ENCODE results near the gene DCC. TPM values are rescaled to one million over a fixed set of nuclear protein-coding genes. Genes with fewer than 3 reads are reported as not detected.

The DCC gene
- polyA plus RNA-seq, 1 of the 3 experiments (the other 2 are of a cell fraction), result 0.20 TPM

DNA sequence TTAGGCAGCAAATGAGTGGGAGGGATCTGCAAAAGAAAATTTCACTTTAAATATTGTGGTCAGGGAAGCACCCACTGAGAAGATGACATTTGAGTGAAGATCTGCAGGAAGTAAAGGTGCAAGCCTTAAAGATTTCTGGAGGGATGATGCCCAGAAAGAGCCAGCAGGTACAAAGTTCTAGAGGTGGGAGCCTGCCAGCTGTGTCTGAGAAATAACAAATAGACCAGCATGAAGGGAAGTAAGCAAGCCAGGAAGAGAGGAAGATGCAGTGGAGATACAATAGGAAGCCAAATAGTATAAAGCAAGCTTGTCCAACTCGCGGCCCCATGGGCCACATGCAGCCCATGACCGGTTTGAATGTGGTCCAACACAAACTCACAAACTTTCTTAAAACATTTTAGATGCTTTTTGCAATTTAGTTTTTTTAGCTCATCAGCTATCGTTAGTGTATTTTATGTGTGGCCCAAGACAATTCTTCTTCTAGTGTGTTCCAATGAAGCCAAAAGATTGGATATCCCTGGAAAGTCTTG, 489.9 kb downstream of the DCC start:
- H3K9me3 ChIP-seq, result no peaks in the 10 kb centered on the region
- H3K9ac ChIP-seq, result no peak overlapping the region
- H3F3A ChIP-seq (replicated peaks; ENCODE audit: insufficient read depth), result no peaks in the 10 kb centered on the region
- no peaks in the 10 kb centered on the region for H3K36me3 ChIP-seq (replicated peaks in 1 of 2; ENCODE audit: control insufficient read depth in 1 of 2, insufficient read depth in 2 of 2, low read length in 1 of 2)
- H3K27me3 ChIP-seq (ENCODE audit: insufficient read depth), result no peaks in the 10 kb centered on the region
- TF ChIP-seq SMC3 (IDR thresholded peaks at IDR 0.05; ENCODE audit: low read depth, low read length) (no peak), TAF1 (IDR thresholded peaks at IDR 0.05; ENCODE audit: borderline replicate concordance, low read depth, low read length) (no peak), JUND (IDR thresholded peaks at IDR 0.05) (no peak), MXI1 (IDR thresholded peaks at IDR 0.05; ENCODE audit: low read depth, low read length) (no peak), GATA2 (CRISPR knock-in tag; IDR thresholded peaks at IDR 0.05) (no peak), MEF2A (IDR thresholded peaks at IDR 0.05; ENCODE audit: borderline replicate concordance, low read depth) (no peak), MAX (IDR thresholded peaks at IDR 0.05; ENCODE audit: low read depth) (no peak), YY1 (IDR thresholded peaks at IDR 0.05; ENCODE audit: low read depth) (no peak)
- H3K27ac ChIP-seq (ENCODE audit: low read depth in 2 of 2, low read length in 1 of 2), result no peak overlapping the region
- H4K20me1 ChIP-seq (ENCODE audit: insufficient read depth), result no peaks in the 10 kb centered on the region
- H3K9me2 ChIP-seq, result no peaks in the 10 kb centered on the region
- POLR2A ChIA-PET, result no interaction called here
- H3K79me2 ChIP-seq (ENCODE audit: insufficient read depth), result no peaks in the 10 kb centered on the region
- H3K4me1 ChIP-seq (ENCODE audit: control insufficient read depth in 1 of 2, insufficient read depth in 2 of 2, low read depth in 1 of 2, low read length in 1 of 2), result no peaks in the 10 kb centered on the region
- CTCF ChIA-PET, result no interaction called here
- H3K4me2 ChIP-seq, result no peak overlapping the region
- 54% methylated on average over 4 of the region's 4 CpGs for WGBS (ENCODE audit: low lambda C conversion rate)
- H2AFZ ChIP-seq (ENCODE audit: low read depth), result no peak overlapping the region
- DNase-seq, result no peak
- no peak overlapping the region for H3K4me3 ChIP-seq (ENCODE audit: low read depth in 2 of 2, low read length in 1 of 2)

DNA sequence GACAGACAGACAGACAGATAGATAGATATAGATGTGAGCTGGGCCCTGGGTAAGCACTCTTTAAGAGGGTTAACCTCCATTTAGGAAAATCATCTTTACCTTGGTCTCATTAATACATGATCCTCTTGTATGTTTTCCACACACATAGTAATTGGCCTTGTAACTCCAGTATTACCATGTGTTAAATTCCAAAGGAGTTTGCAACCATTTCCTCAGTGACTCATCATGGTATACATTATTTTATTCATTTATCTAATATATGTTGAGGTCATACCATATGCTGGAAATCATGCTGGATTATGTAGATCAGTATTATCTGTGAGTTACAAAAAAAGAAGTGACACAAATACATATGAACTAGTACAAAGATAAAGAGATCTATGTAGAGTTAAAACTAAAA, 504.3 kb downstream of the DCC start:
- H3K36me3 ChIP-seq (replicated peaks in 1 of 2; ENCODE audit: control insufficient read depth in 1 of 2, insufficient read depth in 2 of 2, low read length in 1 of 2), result no peaks in the 10 kb centered on the region
- CTCF ChIA-PET, result no interaction called here
- H3K9me2 ChIP-seq, result no peaks in the 10 kb centered on the region
- POLR2A ChIA-PET, result no interaction called here
- H2AFZ ChIP-seq (ENCODE audit: low read depth), result no peak overlapping the region
- no peak overlapping the region for H3K4me3 ChIP-seq (ENCODE audit: low read depth in 2 of 2, low read length in 1 of 2)
- no peaks in the 10 kb centered on the region for H3K4me1 ChIP-seq (ENCODE audit: control insufficient read depth in 1 of 2, insufficient read depth in 2 of 2, low read depth in 1 of 2, low read length in 1 of 2)
- H3K27ac ChIP-seq (ENCODE audit: low read depth in 2 of 2, low read length in 1 of 2), result no peak overlapping the region
- no peaks in the 10 kb centered on the region for H3K9me3 ChIP-seq
- H3K4me2 ChIP-seq, result no peak overlapping the region
- H3K9ac ChIP-seq, result no peak overlapping the region
- no peaks in the 10 kb centered on the region for H4K20me1 ChIP-seq (ENCODE audit: insufficient read depth)
- H3K27me3 ChIP-seq (ENCODE audit: insufficient read depth), result no peaks in the 10 kb centered on the region
- TF ChIP-seq MAX (IDR thresholded peaks at IDR 0.05; ENCODE audit: low read depth), result no peak
- no peak for TF ChIP-seq POLR2AphosphoS5 (IDR thresholded peaks at IDR 0.05; ENCODE audit: low read depth, low read length)
- no peak for TF ChIP-seq RAD21 (IDR thresholded peaks at IDR 0.05; ENCODE audit: low read length)
- no peak for TF ChIP-seq ELF1 (IDR thresholded peaks at IDR 0.05)
- no peak for TF ChIP-seq TEAD4 (IDR thresholded peaks at IDR 0.05; ENCODE audit: borderline replicate concordance, insufficient read depth)
- no peak for TF ChIP-seq RXRA (IDR thresholded peaks at IDR 0.05; ENCODE audit: borderline replicate concordance, low read depth)
- no peaks in the 10 kb centered on the region for H3K79me2 ChIP-seq (ENCODE audit: insufficient read depth)
- no peaks in the 10 kb centered on the region for H3F3A ChIP-seq (replicated peaks; ENCODE audit: insufficient read depth)
- DNase-seq, result no peak

- WGBS (ENCODE audit: low lambda C conversion rate), result 18% methylated on average over 2 of the region's 2 CpGs
- DNase-seq, result no peak
- CTCF ChIA-PET, result no interaction called here
- no peak for TF ChIP-seq TEAD4 (IDR thresholded peaks at IDR 0.05; ENCODE audit: borderline replicate concordance, insufficient read depth)
- no peak for TF ChIP-seq NRF1 (IDR thresholded peaks at IDR 0.05; ENCODE audit: low read depth, low read length)
- TF ChIP-seq, protein P1, sequence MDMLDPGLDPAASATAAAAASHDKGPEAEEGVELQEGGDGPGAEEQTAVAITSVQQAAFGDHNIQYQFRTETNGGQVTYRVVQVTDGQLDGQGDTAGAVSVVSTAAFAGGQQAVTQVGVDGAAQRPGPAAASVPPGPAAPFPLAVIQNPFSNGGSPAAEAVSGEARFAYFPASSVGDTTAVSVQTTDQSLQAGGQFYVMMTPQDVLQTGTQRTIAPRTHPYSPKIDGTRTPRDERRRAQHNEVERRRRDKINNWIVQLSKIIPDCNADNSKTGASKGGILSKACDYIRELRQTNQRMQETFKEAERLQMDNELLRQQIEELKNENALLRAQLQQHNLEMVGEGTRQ (IDR thresholded peaks at IDR 0.05; ENCODE audit: borderline replicate concordance, low read depth, low read length), result no peak
- no peak for TF ChIP-seq NFIC (IDR thresholded peaks at IDR 0.05; ENCODE audit: borderline replicate concordance)
- TF ChIP-seq RXRA (IDR thresholded peaks at IDR 0.05; ENCODE audit: borderline replicate concordance, low read depth), result no peak
- TF ChIP-seq FOXJ3 (CRISPR knock-in tag; IDR thresholded peaks at IDR 0.05), result no peak
- no peak for TF ChIP-seq USF1 (IDR thresholded peaks at IDR 0.05; ENCODE audit: borderline replicate concordance, low read depth)
- TF ChIP-seq TAF1 (IDR thresholded peaks at IDR 0.05; ENCODE audit: borderline replicate concordance, low read depth, low read length), result no peak
- no peak for TF ChIP-seq EZH2phosphoT487 (IDR thresholded peaks at IDR 0.05; ENCODE audit: borderline replicate concordance, low read depth)
- no peak for TF ChIP-seq YY1 (IDR thresholded peaks at IDR 0.05; ENCODE audit: low read depth)
- no peak for TF ChIP-seq FOSL2 (IDR thresholded peaks at IDR 0.05; ENCODE audit: borderline replicate concordance, low read depth)
These were observed 505.0 kb downstream of the DCC start for GRCh38 chr18:52845036-52845435.

More at GRCh38 chr18:52845036-52845435, 505.0 kb downstream of the DCC start:
- Histone ChIP-seq H3K4me2 (no peak overlapping the region), H2AFZ (ENCODE audit: low read depth) (no peak overlapping the region), H3K9ac (no peak overlapping the region), H3K9me2 (no peaks in the 10 kb centered on the region), H3K79me2 (ENCODE audit: insufficient read depth) (no peaks in the 10 kb centered on the region), H4K20me1 (ENCODE audit: insufficient read depth) (no peaks in the 10 kb centered on the region), H3F3A (replicated peaks; ENCODE audit: insufficient read depth) (no peaks in the 10 kb centered on the region), H3K36me3 (replicated peaks in 1 of 2; ENCODE audit: control insufficient read depth in 1 of 2, insufficient read depth in 2 of 2, low read length in 1 of 2) (no peaks in the 10 kb centered on the region), H3K9me3 (no peaks in the 10 kb centered on the region), H3K4me3 (ENCODE audit: low read depth in 2 of 2, low read length in 1 of 2) (no peak overlapping the region), H3K27ac (ENCODE audit: low read depth in 2 of 2, low read length in 1 of 2) (no peak overlapping the region), H3K27me3 (ENCODE audit: insufficient read depth) (no peaks in the 10 kb centered on the region), H3K4me1 (ENCODE audit: control insufficient read depth in 1 of 2, insufficient read depth in 2 of 2, low read depth in 1 of 2, low read length in 1 of 2) (no peaks in the 10 kb centered on the region)
- POLR2A ChIA-PET, result no interaction called here
